ENCODE data around the gene TMC2. TPM values are rescaled to one million over a fixed set of nuclear protein-coding genes. Genes with fewer than 3 reads are reported as not detected.

TMC2 gene
- polyA plus RNA-seq, 1 of the 3 experiments (the other 2 are of a cell fraction): not detected

DNA sequence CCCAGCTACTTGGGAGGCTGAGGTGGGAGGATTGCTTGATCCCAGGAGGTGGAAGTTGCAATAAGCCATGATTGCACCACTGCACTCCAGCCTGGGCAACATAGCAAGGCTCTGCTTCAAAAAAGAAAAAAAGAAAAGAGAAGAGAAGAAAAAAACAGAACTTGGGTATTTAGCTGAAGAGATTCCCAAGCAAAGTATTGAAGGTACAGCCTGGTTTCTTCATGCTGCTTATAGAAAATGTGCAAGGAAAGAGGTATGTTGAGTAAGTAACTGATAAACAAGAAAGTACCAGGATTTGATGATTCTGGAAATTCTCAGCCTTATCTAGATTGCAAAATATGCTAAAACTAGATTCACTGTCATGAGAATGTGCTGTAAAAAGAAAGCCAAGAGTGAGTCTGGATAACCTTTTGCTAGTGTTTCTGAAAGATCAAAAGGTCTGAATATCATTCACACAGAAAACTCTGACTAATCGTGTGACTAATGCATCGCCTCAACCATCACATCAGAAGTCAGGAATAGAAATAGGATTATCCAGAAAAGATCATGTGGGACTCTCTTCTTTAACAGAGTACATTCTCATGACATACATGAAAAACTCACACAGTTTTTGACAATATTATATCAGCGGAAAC, 83.7 kb downstream of the TMC2 start:
- CTCF ChIA-PET: interaction anchor here (1.7 kb wide), 1 partner anchor 27 kb away, joined by 5 read pairs; no protein-coding TSS in a partner anchor

More for the DNA sequence above, 83.7 kb downstream of the TMC2 start:
- TF ChIP-seq EZH2phosphoT487 (IDR thresholded peaks at IDR 0.05; ENCODE audit: borderline replicate concordance, low read depth): no peak
- TF ChIP-seq NFIC (IDR thresholded peaks at IDR 0.05; ENCODE audit: borderline replicate concordance): no peak
- TF ChIP-seq RAD21 (IDR thresholded peaks at IDR 0.05; ENCODE audit: low read length): no peak
- TF ChIP-seq MEF2A (IDR thresholded peaks at IDR 0.05; ENCODE audit: borderline replicate concordance, low read depth): no peak
- TF ChIP-seq FOXJ3 (CRISPR knock-in tag; IDR thresholded peaks at IDR 0.05): no peak
- no peak for TF ChIP-seq GABPA (IDR thresholded peaks at IDR 0.05; ENCODE audit: low read depth)
- TF ChIP-seq TAF1 (IDR thresholded peaks at IDR 0.05; ENCODE audit: borderline replicate concordance, low read depth, low read length): no peak
- TF ChIP-seq, protein P1, sequence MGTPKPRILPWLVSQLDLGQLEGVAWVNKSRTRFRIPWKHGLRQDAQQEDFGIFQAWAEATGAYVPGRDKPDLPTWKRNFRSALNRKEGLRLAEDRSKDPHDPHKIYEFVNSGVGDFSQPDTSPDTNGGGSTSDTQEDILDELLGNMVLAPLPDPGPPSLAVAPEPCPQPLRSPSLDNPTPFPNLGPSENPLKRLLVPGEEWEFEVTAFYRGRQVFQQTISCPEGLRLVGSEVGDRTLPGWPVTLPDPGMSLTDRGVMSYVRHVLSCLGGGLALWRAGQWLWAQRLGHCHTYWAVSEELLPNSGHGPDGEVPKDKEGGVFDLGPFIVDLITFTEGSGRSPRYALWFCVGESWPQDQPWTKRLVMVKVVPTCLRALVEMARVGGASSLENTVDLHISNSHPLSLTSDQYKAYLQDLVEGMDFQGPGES (IDR thresholded peaks at IDR 0.05; ENCODE audit: low read depth, low read length): no peak
- TF ChIP-seq RCOR1 (IDR thresholded peaks at IDR 0.05; ENCODE audit: low read length): no peak
- TF ChIP-seq CHD2 (IDR thresholded peaks at IDR 0.05; ENCODE audit: low read length, partially characterized antibody): no peak
- TF ChIP-seq, protein P2, sequence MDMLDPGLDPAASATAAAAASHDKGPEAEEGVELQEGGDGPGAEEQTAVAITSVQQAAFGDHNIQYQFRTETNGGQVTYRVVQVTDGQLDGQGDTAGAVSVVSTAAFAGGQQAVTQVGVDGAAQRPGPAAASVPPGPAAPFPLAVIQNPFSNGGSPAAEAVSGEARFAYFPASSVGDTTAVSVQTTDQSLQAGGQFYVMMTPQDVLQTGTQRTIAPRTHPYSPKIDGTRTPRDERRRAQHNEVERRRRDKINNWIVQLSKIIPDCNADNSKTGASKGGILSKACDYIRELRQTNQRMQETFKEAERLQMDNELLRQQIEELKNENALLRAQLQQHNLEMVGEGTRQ (IDR thresholded peaks at IDR 0.05; ENCODE audit: borderline replicate concordance, low read depth, low read length): no peak
- no peak for TF ChIP-seq EP300 (IDR thresholded peaks at IDR 0.05; ENCODE audit: borderline replicate concordance in 1 of 2, low read depth in 1 of 2, low read length in 1 of 2)
- TF ChIP-seq, protein P3, sequence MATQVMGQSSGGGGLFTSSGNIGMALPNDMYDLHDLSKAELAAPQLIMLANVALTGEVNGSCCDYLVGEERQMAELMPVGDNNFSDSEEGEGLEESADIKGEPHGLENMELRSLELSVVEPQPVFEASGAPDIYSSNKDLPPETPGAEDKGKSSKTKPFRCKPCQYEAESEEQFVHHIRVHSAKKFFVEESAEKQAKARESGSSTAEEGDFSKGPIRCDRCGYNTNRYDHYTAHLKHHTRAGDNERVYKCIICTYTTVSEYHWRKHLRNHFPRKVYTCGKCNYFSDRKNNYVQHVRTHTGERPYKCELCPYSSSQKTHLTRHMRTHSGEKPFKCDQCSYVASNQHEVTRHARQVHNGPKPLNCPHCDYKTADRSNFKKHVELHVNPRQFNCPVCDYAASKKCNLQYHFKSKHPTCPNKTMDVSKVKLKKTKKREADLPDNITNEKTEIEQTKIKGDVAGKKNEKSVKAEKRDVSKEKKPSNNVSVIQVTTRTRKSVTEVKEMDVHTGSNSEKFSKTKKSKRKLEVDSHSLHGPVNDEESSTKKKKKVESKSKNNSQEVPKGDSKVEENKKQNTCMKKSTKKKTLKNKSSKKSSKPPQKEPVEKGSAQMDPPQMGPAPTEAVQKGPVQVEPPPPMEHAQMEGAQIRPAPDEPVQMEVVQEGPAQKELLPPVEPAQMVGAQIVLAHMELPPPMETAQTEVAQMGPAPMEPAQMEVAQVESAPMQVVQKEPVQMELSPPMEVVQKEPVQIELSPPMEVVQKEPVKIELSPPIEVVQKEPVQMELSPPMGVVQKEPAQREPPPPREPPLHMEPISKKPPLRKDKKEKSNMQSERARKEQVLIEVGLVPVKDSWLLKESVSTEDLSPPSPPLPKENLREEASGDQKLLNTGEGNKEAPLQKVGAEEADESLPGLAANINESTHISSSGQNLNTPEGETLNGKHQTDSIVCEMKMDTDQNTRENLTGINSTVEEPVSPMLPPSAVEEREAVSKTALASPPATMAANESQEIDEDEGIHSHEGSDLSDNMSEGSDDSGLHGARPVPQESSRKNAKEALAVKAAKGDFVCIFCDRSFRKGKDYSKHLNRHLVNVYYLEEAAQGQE (IDR thresholded peaks at IDR 0.05; ENCODE audit: low read depth, low read length): no peak
- TF ChIP-seq RXRA (IDR thresholded peaks at IDR 0.05; ENCODE audit: borderline replicate concordance, low read depth): no peak
- TF ChIP-seq RFX5 (IDR thresholded peaks at IDR 0.05; ENCODE audit: low read length): no peak
- TF ChIP-seq, protein P4, sequence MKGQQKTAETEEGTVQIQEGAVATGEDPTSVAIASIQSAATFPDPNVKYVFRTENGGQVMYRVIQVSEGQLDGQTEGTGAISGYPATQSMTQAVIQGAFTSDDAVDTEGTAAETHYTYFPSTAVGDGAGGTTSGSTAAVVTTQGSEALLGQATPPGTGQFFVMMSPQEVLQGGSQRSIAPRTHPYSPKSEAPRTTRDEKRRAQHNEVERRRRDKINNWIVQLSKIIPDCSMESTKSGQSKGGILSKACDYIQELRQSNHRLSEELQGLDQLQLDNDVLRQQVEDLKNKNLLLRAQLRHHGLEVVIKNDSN (IDR thresholded peaks at IDR 0.05; ENCODE audit: borderline replicate concordance, low read depth): no peak
- TF ChIP-seq TEAD4 (IDR thresholded peaks at IDR 0.05; ENCODE audit: borderline replicate concordance, insufficient read depth): no peak
- no peak for TF ChIP-seq GATA2 (CRISPR knock-in tag; IDR thresholded peaks at IDR 0.05)
- TF ChIP-seq, protein P5, sequence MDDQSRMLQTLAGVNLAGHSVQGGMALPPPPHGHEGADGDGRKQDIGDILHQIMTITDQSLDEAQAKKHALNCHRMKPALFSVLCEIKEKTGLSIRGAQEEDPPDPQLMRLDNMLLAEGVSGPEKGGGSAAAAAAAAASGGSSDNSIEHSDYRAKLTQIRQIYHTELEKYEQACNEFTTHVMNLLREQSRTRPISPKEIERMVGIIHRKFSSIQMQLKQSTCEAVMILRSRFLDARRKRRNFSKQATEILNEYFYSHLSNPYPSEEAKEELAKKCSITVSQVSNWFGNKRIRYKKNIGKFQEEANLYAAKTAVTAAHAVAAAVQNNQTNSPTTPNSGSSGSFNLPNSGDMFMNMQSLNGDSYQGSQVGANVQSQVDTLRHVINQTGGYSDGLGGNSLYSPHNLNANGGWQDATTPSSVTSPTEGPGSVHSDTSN (IDR thresholded peaks at IDR 0.05): no peak
- no peaks in the 10 kb centered on the region; the same call in 1 of the 2 replicates for H3K9me3 ChIP-seq
- H3K9ac ChIP-seq: no peak overlapping the region
- H3K27me3 ChIP-seq (ENCODE audit: insufficient read depth): no peaks in the 10 kb centered on the region; the same call in 1 of the 2 replicates
- H2AFZ ChIP-seq (ENCODE audit: low read depth): no peak overlapping the region
- POLR2A ChIA-PET: no interaction called here
- WGBS (ENCODE audit: low lambda C conversion rate): 42% methylated on average over 3 of the region's 3 CpGs
- H3F3A ChIP-seq (replicated peaks; ENCODE audit: insufficient read depth): no peaks in the 10 kb centered on the region
- H3K4me1 ChIP-seq (ENCODE audit: control insufficient read depth in 1 of 2, insufficient read depth in 2 of 2, low read depth in 1 of 2, low read length in 1 of 2): no peaks in the 10 kb centered on the region; a peak in 1 of 4 replicates
- no peaks in the 10 kb centered on the region for H3K36me3 ChIP-seq (replicated peaks in 1 of 2; ENCODE audit: control insufficient read depth in 1 of 2, insufficient read depth in 2 of 2, low read length in 1 of 2)
- H3K4me2 ChIP-seq: no peak overlapping the region
- no peak overlapping the region for H3K27ac ChIP-seq (ENCODE audit: low read depth in 2 of 2, low read length in 1 of 2)
- H3K4me3 ChIP-seq (ENCODE audit: low read depth in 2 of 2, low read length in 1 of 2): no peak overlapping the region
- H4K20me1 ChIP-seq (ENCODE audit: insufficient read depth): no peaks in the 10 kb centered on the region
- H3K79me2 ChIP-seq (ENCODE audit: insufficient read depth): no peaks in the 10 kb centered on the region
- no peak for DNase-seq
- H3K9me2 ChIP-seq: no peaks in the 10 kb centered on the region
